K562 (cell line): ENCODE data around the gene PADI4. TPM values are rescaled to one million over a fixed set of nuclear protein-coding genes. Genes with fewer than 3 reads are reported as not detected.

Experiments used
- ATAC-seq: fragments of 200-7000 bp; cut with Tn5 transposase; 3 replicates; pipeline ENCODE4 v1.9.1; 2020; ENCODE audit warnings: moderate library complexity
- BruUV-seq: library from RNA; stranded (reverse); fragments of 400-500 nt; replicated peaks from 2 replicates; lab custom pipeline; 2021; lab: Mats Ljungman, UMichigan
- CTCF ChIA-PET: fragments of 300-600 bp; formaldehyde crosslinking; extraction: SDS; loops from one replicate; lab custom pipeline; 2021; ENCODE audit warnings: low intra/inter-chr PET ratio; lab: Yijun Ruan, JAX
- POLR2A ChIA-PET: fragments of 300-600, 350-650 bp; sonication (Branson Sonifier 250); formaldehyde crosslinking; extraction: SDS; loops from one replicate; lab custom pipeline; 2021; ENCODE audit warnings: antibody characterized with exemption, inconsistent platforms; lab: Yijun Ruan, JAX
- DNase-seq, 4 experiments: peaks; one replicate each; pipeline versions ENCODE4 v3.0.0 to v3.0.0-alpha.2; 2011 to 2018; ENCODE audit warnings: low spot score in 3 of 4, mixed read lengths in 3 of 4; ENCODE audit errors: extremely low read depth in 1 of 4
- FAIRE-seq: peaks from 2 replicates; lab custom pipeline; 2011; peaks lifted over from hg19 to GRCh38; lab: Jason Lieb, UNC
- H2AFZ ChIP-seq: 2 replicates; pipeline ENCODE4 v1.6.0; 2011; ENCODE audit warnings: low read depth, low read length, control low read depth, inconsistent platforms
- H3K27ac ChIP-seq: fragments of 200-600 bp; 3 replicates; pipeline ENCODE4 v1.8.0; 2011; ENCODE audit warnings: low read depth, mild to moderate bottlenecking, control low read depth, inconsistent platforms, low read length, moderate library complexity, mixed read lengths; ENCODE audit errors: extremely low read depth
- H3K27me3 ChIP-seq, 2 experiments: fragments of 300-600 bp in 1 of 2; 2 replicates in 1 of 2; 3 replicates in 1 of 2; pipeline versions ENCODE4 v1.6.0 to v1.8.0; 2011; ENCODE audit warnings: inconsistent platforms in 2 of 2, low read length in 2 of 2, mild to moderate bottlenecking in 1 of 2, mixed read lengths in 1 of 2, moderate library complexity in 1 of 2; ENCODE audit not compliant: control insufficient read depth in 2 of 2, insufficient read depth in 2 of 2
- H3K36me3 ChIP-seq: fragments of 300-600 bp; 3 replicates; pipeline ENCODE4 v1.8.0; 2011; ENCODE audit warnings: mild to moderate bottlenecking, low read length, inconsistent platforms; ENCODE audit not compliant: control insufficient read depth, insufficient read depth
- H3K4me1 ChIP-seq, 2 experiments: fragments of 200-600 bp in 1 of 2; replicated peaks in 1 of 2; 2 replicates in 1 of 2; 3 replicates in 1 of 2; pipeline versions ENCODE4 v1.5.1 to v1.8.0; 2011; ENCODE audit warnings: inconsistent platforms in 2 of 2, low read length in 2 of 2, mild to moderate bottlenecking in 1 of 2, mixed read lengths in 1 of 2, moderate library complexity in 1 of 2; ENCODE audit not compliant: control insufficient read depth in 2 of 2, insufficient read depth in 2 of 2
- H3K4me2 ChIP-seq: 2 replicates; pipeline ENCODE4 v1.6.1; 2011; ENCODE audit warnings: low read length, control low read depth, inconsistent platforms, mixed read lengths; ENCODE audit not compliant: insufficient read depth
- H3K4me3 ChIP-seq: fragments of 200-600 bp; sonication (generic), shearing (Covaris generic); 2 replicates; pipeline ENCODE4 v1.5.1; 2016; ENCODE audit warnings: control low read depth, inconsistent platforms
- H3K79me2 ChIP-seq: fragments of 200-600 bp; 3 replicates; pipeline ENCODE4 v1.8.0; 2011; ENCODE audit warnings: low read length, inconsistent platforms; ENCODE audit not compliant: control insufficient read depth, insufficient read depth
- H3K9ac ChIP-seq, 2 experiments: 2 replicates each; pipeline versions ENCODE4 v1.6.0 to v1.6.1; 2011; ENCODE audit warnings: low read depth in 2 of 2, low read length in 2 of 2, control low read depth in 1 of 2, inconsistent platforms in 1 of 2, mild to moderate bottlenecking in 1 of 2, mixed read lengths in 1 of 2; ENCODE audit not compliant: insufficient read depth in 1 of 2
- H3K9me1 ChIP-seq: one replicate; pipeline ENCODE4 v1.6.0; 2011; ENCODE audit warnings: inconsistent platforms, mild to moderate bottlenecking, low read length, moderate library complexity; ENCODE audit not compliant: control insufficient read depth, insufficient read depth
- H3K9me3 ChIP-seq: replicated peaks from 2 replicates; pipeline ENCODE4 v1.5.1; 2011; ENCODE audit warnings: low read depth, low read length, inconsistent platforms; ENCODE audit not compliant: control insufficient read depth, insufficient read depth
- H4K20me1 ChIP-seq: replicated peaks from 2 replicates; pipeline ENCODE4 v1.6.1; 2011; ENCODE audit warnings: low read length, inconsistent platforms, mixed read lengths; ENCODE audit not compliant: control insufficient read depth, insufficient read depth
- ARHGAP35 ChIP-seq: fragments of 450-650 bp; IDR thresholded peaks from 2 replicates; pipeline ENCODE4 v1.6.1; 2018; ENCODE audit not compliant: partially characterized antibody
- ATF1 ChIP-seq, 2 experiments: fragments of 450-650 bp in 1 of 2; IDR thresholded peaks; 2 replicates each; pipeline ENCODE4 v1.6.1; 2016; ENCODE audit warnings: missing compliant biosample characterization in 1 of 2, missing genetic modification characterization in 1 of 2
- EP300 ChIP-seq: IDR thresholded peaks from 2 replicates; pipeline ENCODE4 v1.6.1; 2012; ENCODE audit warnings: low read length, improper control_type of control experiment
- FOXA1 ChIP-seq: fragments of 450-650 bp; IDR thresholded peaks from 2 replicates; pipeline ENCODE4 v1.6.1; 2016; ENCODE audit warnings: mild to moderate bottlenecking, borderline replicate concordance
- KDM1A ChIP-seq, 2 experiments: fragments of 450-650 bp; IDR thresholded peaks; 2 replicates each; pipeline ENCODE4 v1.6.1; 2016; ENCODE audit warnings: mild to moderate bottlenecking in 2 of 2
- KLF10 ChIP-seq: fragments of 250-450 bp; sonication (Bioruptor Pico); IDR thresholded peaks from 2 replicates; pipeline ENCODE4 v1.6.1; 2021; ENCODE audit warnings: matching md5 sums
- PTBP1 ChIP-seq: fragments of 200-400 bp; formaldehyde crosslinking; IDR thresholded peaks from 2 replicates; pipeline ENCODE4 v1.6.1; 2017; ENCODE audit warnings: low read depth, low read length
- RBM22 ChIP-seq: fragments of 200-400 bp; formaldehyde crosslinking; IDR thresholded peaks from 2 replicates; pipeline ENCODE4 v1.6.1; 2018; ENCODE audit warnings: low read length, low read depth; ENCODE audit not compliant: poor library complexity, severe bottlenecking
- RFX7 ChIP-seq: fragments of 250-450 bp; sonication (Bioruptor Pico); IDR thresholded peaks from 2 replicates; pipeline ENCODE4 v1.5.1; 2021; ENCODE audit warnings: mild to moderate bottlenecking
- SIRT6 ChIP-seq: IDR thresholded peaks from one replicate; pipeline ENCODE4 v1.6.1; 2012; ENCODE audit warnings: low read depth, mild to moderate bottlenecking, control low read depth, inconsistent platforms, low read length, moderate library complexity
- VEZF1 ChIP-seq: fragments of 200-800 bp; sonication (Bioruptor generic); IDR thresholded peaks from 2 replicates; pipeline ENCODE4 v1.6.1; 2017; ENCODE audit warnings: missing genetic modification characterization, missing compliant biosample characterization
- ZBTB1 ChIP-seq: sonication (generic); formaldehyde crosslinking; IDR thresholded peaks from 2 replicates; pipeline ENCODE4 v1.8.1; 2023; ENCODE audit warnings: missing genetic modification reagents, low read depth, mild to moderate bottlenecking, borderline replicate concordance
- ZBTB33 ChIP-seq: sonication (generic); formaldehyde crosslinking; IDR thresholded peaks from 2 replicates; pipeline ENCODE4 v1.8.1; 2023; ENCODE audit warnings: mild to moderate bottlenecking, missing genetic modification reagents
- ZKSCAN8 ChIP-seq: fragments of 200-800 bp; sonication (Bioruptor generic); IDR thresholded peaks from 2 replicates; pipeline ENCODE4 v1.6.1; 2016; ENCODE audit warnings: missing genetic modification characterization, missing compliant biosample characterization
- ZNF311 ChIP-seq: fragments of 250-450 bp; sonication (Bioruptor Pico); IDR thresholded peaks from 2 replicates; pipeline ENCODE4 v1.4.0; 2020; ENCODE audit warnings: mild to moderate bottlenecking, moderate library complexity
- ZNF316 ChIP-seq: fragments of 450-650 bp; IDR thresholded peaks from 2 replicates; pipeline ENCODE4 v1.6.1; 2016
- WGBS: fragments of 100-300 bp; shearing (Covaris generic); methylation state at CpG from one replicate; pipeline ENCODE4 v1.1.6; 2016; ENCODE audit warnings: low coverage, mixed read lengths; ENCODE audit not compliant: insufficient coverage; ENCODE audit errors: missing lambda C conversion rate; 5-methylcytosine and 5-hydroxymethylcytosine counted together
- in situ Hi-C: fragments of 300-500 bp; cut with MboI; formaldehyde crosslinking; loops from 4 replicates; pipeline ENCODE4 v1.15.0; 2018; ENCODE audit warnings: inconsistent platforms, mixed read lengths
- intact Hi-C: fragments of 100-400 bp; cut with micrococcal nuclease; formaldehyde crosslinking; loops from 2 replicates; pipeline ENCODE4 v1.14.2; 2022
- polyA plus RNA-seq, 8 experiments: library from polyadenylated mRNA; depleted of rRNA in 4 of 8; stranded (reverse) in 5 of 8; unstranded in 3 of 8; fragments of >200 nt; fragmentation: Nextera tagmentation in 2 of 8; fragmentation: Illumina TruSeq in 1 of 8; extraction: Ambion mirVana in 2 of 8; extraction: Trizol in 1 of 8; gene quantifications; 2 replicates each; pipeline versions ENCODE4 v1.2.1 to v1.2.3, GENCODE V29; 2011 to 2014; ENCODE audit warnings: inconsistent platforms in 1 of 8, missing spikeins in 1 of 8
- total RNA-seq, 7 experiments: library from RNA; depleted of rRNA in 6 of 7; stranded (reverse); fragments of >200 nt in 6 of 7; fragmentation: Illumina TruSeq in 2 of 7; extraction: Trizol in 2 of 7; gene quantifications; 2 replicates each; pipeline versions ENCODE4 v1.2.1 to v1.2.3, GENCODE V29; 2011 to 2021; ENCODE audit warnings: low replicate concordance in 1 of 7

The PADI4 gene
- total and polyA plus RNA-seq, 9 of the 15 experiments (the other 6 are each of a cell fraction or from before 2014, with no cell fraction given), result 0.22 to 0.33 TPM; not detected in 7

- TF ChIP-seq ATF1 (CRISPR knock-in tag; IDR thresholded peaks at IDR 0.05) (no peak), ATF1 (tag; IDR thresholded peaks at IDR 0.05) (peak; percentile 59), ZBTB1 (CRISPR knock-in tag) (no peak), KLF10 (CRISPR knock-in tag) (no peak), PTBP1 (no peak), KDM1A (IDR thresholded peaks at IDR 0.05) (peak; percentile 81 to 89)
Measured at GRCh38 chr1:17348593-17349234, 40.7 kb downstream of the PADI4 start (continued).

- peaks cover 3% of the 10 kb centered on the region for H3K9me1 ChIP-seq
- ChIA-PET CTCF (no interaction called here), POLR2A (no interaction called here)
- H3K4me2 ChIP-seq, result no peak overlapping the region
- WGBS, result 62% methylated on average over 8 of the region's 8 CpGs
- intact Hi-C loops (no loop called here), in situ Hi-C loops (no loop called here)
- no peaks in the 10 kb centered on the region for H4K20me1 ChIP-seq
- H3K27ac ChIP-seq, result no peak overlapping the region
- H3K27me3 ChIP-seq, result peaks cover 12 to 30% of the 10 kb centered on the region in 2 experiments; a peak in 4 of 5 replicates
- peaks cover 12 to 14% of the 10 kb centered on the region in 2 experiments for H3K4me1 ChIP-seq
- H3K9me3 ChIP-seq, result no peaks in the 10 kb centered on the region
- no peak for FAIRE-seq
- no peaks in the 10 kb centered on the region for H3K79me2 ChIP-seq
- no peak for DNase-seq
- BruUV-seq, result no TSS peak
- no peak overlapping the region for H3K9ac ChIP-seq
- H3K4me3 ChIP-seq, result no peak overlapping the region
- no peak for ATAC-seq
- H3K36me3 ChIP-seq, result no peaks in the 10 kb centered on the region
- H2AFZ ChIP-seq, result no peak overlapping the region
- TF ChIP-seq ZNF316 (no peak), ZBTB33 (CRISPR knock-in tag) (no peak), VEZF1 (no peak), SIRT6 (no peak), RBM22 (no peak), RFX7 (CRISPR knock-in tag) (no peak), ARHGAP35 (no peak), FOXA1 (no peak), ZKSCAN8 (CRISPR knock-in tag) (no peak), EP300 (no peak), ZNF311 (CRISPR knock-in tag) (no peak)
Measured at GRCh38 chr1:17350083-17350482, 42.1 kb downstream of the PADI4 start.
